Inferior parietal cortex (tissue), 1 donor: ENCODE data around the gene PIP5KL1.

Source experiments
- DNase-seq: peaks from one replicate; pipeline ENCODE4 v3.0.0-alpha.2; 2016; ENCODE audit errors: extremely low spot score

The PIP5KL1 gene

GRCh38 chr9:127947841-127948710 lies 17.5 kb upstream of the PIP5KL1 start:
- DNase-seq: no peak

GRCh38 chr9:127946728-127947127 lies 16.2 kb upstream of the PIP5KL1 start:
- no peak for DNase-seq

- DNase-seq: no peak
These were observed 15.4 kb upstream of the PIP5KL1 start for GRCh38 chr9:127945942-127946341.

- no peak for DNase-seq
These were observed 14.8 kb upstream of the PIP5KL1 start for GRCh38 chr9:127945338-127945737.

- no peak for DNase-seq
These were observed 14.1 kb upstream of the PIP5KL1 start for GRCh38 chr9:127944586-127945218.

- DNase-seq: peak; percentile 87
These were observed 13.2 kb upstream of the PIP5KL1 start for GRCh38 chr9:127943731-127944144.

GRCh38 chr9:127943011-127943662 lies 12.6 kb upstream of the PIP5KL1 start:
- DNase-seq: no peak

GRCh38 chr9:127942216-127943010 lies 11.8 kb upstream of the PIP5KL1 start:
- peak; percentile 55 for DNase-seq

- DNase-seq: no peak
These were observed 11.3 kb upstream of the PIP5KL1 start for GRCh38 chr9:127941961-127942215.

GRCh38 chr9:127941062-127941960 lies 10.7 kb upstream of the PIP5KL1 start:
- DNase-seq: no peak

GRCh38 chr9:127940593-127940992 lies 10.0 kb upstream of the PIP5KL1 start:
- DNase-seq: no peak

GRCh38 chr9:127938298-127938690 lies 7.7 kb upstream of the PIP5KL1 start:
- no peak for DNase-seq

- DNase-seq: peak; percentile 89
These were observed 7.1 kb upstream of the PIP5KL1 start, which contains the start of gene DPM2 for GRCh38 chr9:127937388-127938297. Gene DPM2, minus strand, starts transcription at chr9:127937854. Its CDS starts 34 bp downstream, at chr9:127937820.

GRCh38 chr9:127937056-127937387 lies 6.4 kb upstream of the PIP5KL1 start:
- DNase-seq: no peak

GRCh38 chr9:127936347-127936852 lies 5.8 kb upstream of the PIP5KL1 start:
- no peak for DNase-seq

GRCh38 chr9:127935765-127936221 lies 5.2 kb upstream of the PIP5KL1 start:
- no peak for DNase-seq

- DNase-seq: no peak
These were observed 4.4 kb upstream of the PIP5KL1 start for GRCh38 chr9:127934986-127935385.

- DNase-seq: no peak
These were observed 3.7 kb upstream of the PIP5KL1 start for GRCh38 chr9:127934248-127934647.

- DNase-seq: no peak
These were observed 710 bp upstream of the PIP5KL1 start for GRCh38 chr9:127931092-127931881.
